Right atrium auricular region (tissue), 2 donors: Measurements from ENCODE around the gene WIPF3. TPM values are rescaled to one million over a fixed set of nuclear protein-coding genes. Genes with fewer than 3 reads are reported as not detected.
A peak's percentile ranks its signal among the peaks of the same experiment; 100 is the strongest.

Experiments used
- DNase-seq: peaks from one replicate; pipeline ENCODE4 v3.0.0-alpha.2; 2019; ENCODE audit warnings: low spot score
- H3K27ac ChIP-seq, 2 donors: fragments of 200-600 bp; sonication (generic); 1 replicate in 1 of 2; 2 replicates in 1 of 2; pipeline ENCODE4 v1.5.1; 2016 to 2019
- H3K27me3 ChIP-seq, 2 donors: fragments of 200-600 bp; sonication (generic); one replicate each; pipeline versions ENCODE4 v1.5.1 to v1.6.0; 2017 to 2019
- H3K36me3 ChIP-seq: fragments of 200-600 bp; sonication (generic); one replicate; pipeline ENCODE4 v1.5.1; 2016
- H3K4me1 ChIP-seq, 2 donors: fragments of 200-600 bp; sonication (generic); one replicate each; pipeline versions ENCODE4 v1.5.1 to v1.6.0; 2017 to 2019
- H3K4me3 ChIP-seq, 2 donors: fragments of 200-600 bp; sonication (generic); 1 replicate in 1 of 2; 2 replicates in 1 of 2; pipeline ENCODE4 v1.5.1; 2017 to 2019; ENCODE audit warnings: mild to moderate bottlenecking in 1 of 2, moderate library complexity in 1 of 2
- H3K9me3 ChIP-seq, 2 donors: fragments of 200-600 bp; sonication (generic); one replicate each; pipeline ENCODE4 v1.5.1; 2019
- total RNA-seq, 2 donors: library from RNA; depleted of rRNA; stranded (reverse); fragments of >200 nt; gene quantifications; one replicate each; pipeline ENCODE4 v1.1.0, GENCODE V29; 2016
- TF ChIP-seq, protein P1 (sequence below), 2 donors: fragments of 200-600 bp; sonication (generic); IDR thresholded peaks; one replicate each; pipeline ENCODE4 v1.5.1; 2019; ENCODE audit warnings: antibody characterized with exemption in 2 of 2

The WIPF3 gene
- total RNA-seq, 2 donors from 2014 or later: 1.3 to 2.9 TPM

DNA sequence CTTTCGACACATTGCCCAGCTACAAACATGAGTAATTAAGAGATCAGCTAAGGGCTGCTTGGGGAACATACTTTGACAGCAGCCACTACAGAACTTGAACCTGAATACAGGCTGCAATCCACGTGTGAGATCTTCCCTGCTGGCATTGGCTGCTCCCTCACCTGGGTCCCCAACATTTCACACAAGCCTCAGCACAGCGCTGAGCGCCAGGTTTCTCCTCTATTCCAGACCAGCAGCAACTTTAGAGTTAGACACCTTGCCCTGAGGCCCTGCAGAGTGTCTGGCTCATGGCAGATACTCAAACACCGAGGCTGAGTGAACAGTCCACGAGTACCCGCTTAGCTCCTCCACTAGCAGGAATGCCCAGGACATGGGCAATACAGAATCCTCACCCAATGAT is 1.3 kb upstream of the WIPF3 start:
- no peaks in the 10 kb centered on the region for H3K9me3 ChIP-seq
- H3K27ac ChIP-seq: no peak overlapping the region
- no peak for DNase-seq
- H3K4me1 ChIP-seq: peaks cover 0 to 13% of the 10 kb centered on the region in 2 donors
- TF ChIP-seq, protein P1, sequence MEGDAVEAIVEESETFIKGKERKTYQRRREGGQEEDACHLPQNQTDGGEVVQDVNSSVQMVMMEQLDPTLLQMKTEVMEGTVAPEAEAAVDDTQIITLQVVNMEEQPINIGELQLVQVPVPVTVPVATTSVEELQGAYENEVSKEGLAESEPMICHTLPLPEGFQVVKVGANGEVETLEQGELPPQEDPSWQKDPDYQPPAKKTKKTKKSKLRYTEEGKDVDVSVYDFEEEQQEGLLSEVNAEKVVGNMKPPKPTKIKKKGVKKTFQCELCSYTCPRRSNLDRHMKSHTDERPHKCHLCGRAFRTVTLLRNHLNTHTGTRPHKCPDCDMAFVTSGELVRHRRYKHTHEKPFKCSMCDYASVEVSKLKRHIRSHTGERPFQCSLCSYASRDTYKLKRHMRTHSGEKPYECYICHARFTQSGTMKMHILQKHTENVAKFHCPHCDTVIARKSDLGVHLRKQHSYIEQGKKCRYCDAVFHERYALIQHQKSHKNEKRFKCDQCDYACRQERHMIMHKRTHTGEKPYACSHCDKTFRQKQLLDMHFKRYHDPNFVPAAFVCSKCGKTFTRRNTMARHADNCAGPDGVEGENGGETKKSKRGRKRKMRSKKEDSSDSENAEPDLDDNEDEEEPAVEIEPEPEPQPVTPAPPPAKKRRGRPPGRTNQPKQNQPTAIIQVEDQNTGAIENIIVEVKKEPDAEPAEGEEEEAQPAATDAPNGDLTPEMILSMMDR (IDR thresholded peaks at IDR 0.05): no peak
- H3K27me3 ChIP-seq: no peaks in the 10 kb centered on the region
- no peak overlapping the region for H3K4me3 ChIP-seq
- H3K36me3 ChIP-seq: no peaks in the 10 kb centered on the region

DNA sequence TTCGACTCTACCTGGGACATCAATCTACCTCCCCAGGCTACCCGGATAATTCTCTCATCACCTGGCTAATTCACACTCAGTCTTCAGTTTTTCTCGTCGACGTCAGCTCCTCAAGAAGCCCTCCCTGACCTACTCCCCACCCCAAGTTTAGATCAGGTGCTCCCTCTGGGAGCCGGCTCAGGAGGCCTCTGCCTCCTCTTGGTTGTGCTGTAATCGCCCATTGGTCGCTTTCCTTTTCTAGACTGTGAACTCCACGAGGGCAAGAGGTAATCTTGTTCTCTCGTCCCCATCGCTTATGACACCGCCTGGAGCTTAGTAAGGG is 461 bp upstream of the WIPF3 start:
- TF ChIP-seq, protein P1 (IDR thresholded peaks at IDR 0.05): no peak
- H3K4me3 ChIP-seq: peak overlapping the region; percentile 46 to 67
- no peaks in the 10 kb centered on the region for H3K36me3 ChIP-seq
- H3K27me3 ChIP-seq: no peaks in the 10 kb centered on the region
- H3K4me1 ChIP-seq: peaks cover 0 to 13% of the 10 kb centered on the region in 2 donors
- no peaks in the 10 kb centered on the region for H3K9me3 ChIP-seq
- peak overlapping the region in 1 of 2 donors; percentile 44 for H3K27ac ChIP-seq
- DNase-seq: no peak

DNA sequence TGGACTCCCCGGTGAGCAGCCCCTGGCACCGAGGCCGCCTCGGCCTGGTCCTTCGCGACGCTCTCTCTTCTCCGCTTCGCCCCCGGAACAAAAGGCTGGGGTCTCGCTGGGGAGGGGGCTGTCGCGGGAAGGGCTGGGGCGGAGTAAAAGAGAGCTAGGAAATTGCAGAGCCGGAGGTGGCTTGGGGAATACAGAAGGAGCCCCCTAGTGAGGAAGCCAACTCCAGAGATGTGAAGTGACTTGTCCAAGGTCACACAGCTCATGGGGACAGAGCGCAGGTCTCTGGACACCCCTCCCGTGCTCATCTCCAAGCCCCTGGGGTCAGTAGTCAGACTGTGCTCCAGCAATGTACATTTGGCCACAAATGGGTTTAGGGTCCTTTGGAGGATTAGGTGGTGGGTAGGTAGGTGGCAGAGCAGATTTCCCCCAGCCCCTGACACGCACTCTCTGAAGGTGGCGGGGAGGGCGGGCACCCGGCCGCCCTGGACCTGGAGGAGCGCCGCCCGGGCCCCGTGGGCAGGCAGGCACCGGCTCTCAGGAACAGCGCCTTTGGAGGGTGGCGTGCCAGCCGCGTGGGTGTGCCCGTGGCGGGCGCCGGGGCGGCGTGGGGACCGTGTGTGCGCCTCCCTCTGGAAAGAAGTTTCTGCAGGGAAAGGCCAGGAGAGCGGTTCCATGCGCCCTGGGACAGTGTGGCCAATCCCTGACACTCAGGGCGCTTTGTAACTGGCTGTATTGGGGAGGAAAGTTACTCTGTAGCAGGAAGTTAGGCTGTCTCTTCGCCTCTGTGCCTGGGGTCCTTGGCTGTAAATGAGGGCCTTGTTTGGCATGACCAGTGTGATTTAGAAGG is 910 bp downstream of the WIPF3 start:
- TF ChIP-seq, protein P1 (IDR thresholded peaks at IDR 0.05): peak in 1 of 2 donors; percentile 46
- H3K27ac ChIP-seq: peak overlapping the region; percentile 44 to 48
- H3K27me3 ChIP-seq: no peaks in the 10 kb centered on the region

DNA sequence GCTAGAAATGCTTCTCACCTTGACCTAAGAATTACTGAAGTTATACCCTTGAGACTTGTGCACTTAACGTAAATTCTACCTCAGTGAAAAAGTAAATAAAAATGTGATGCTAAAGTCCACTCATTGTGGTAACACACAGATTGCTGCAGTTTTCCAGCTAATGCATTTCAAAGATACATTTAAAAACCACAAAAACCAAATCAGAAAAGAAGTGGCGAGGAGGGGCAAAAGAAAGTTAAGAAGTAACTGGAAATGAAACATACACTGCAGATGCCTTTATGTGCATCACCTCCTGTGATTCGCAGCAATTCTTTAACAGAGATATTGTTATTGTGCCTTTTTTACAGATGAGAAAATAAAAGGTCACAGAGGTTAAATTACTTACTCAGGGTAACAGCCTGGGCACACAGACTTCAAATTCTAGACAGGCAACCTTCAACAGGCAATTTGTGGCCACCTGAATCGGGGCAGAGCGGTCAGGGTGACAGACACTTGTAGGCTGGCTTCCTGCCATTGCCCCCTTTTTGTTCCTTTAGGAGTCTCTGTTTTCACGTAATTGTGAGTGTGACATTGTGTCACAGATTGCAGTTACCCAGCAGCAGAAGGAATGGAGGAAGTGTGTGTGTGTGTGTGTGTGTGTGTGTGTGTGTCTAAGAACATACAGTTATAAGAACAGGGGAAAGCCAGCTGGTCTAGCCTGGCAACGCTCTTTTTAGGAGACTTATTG is 1.9 kb downstream of the WIPF3 start:
- TF ChIP-seq, protein P1 (IDR thresholded peaks at IDR 0.05): no peak

More for the DNA sequence above, 910 bp downstream of the WIPF3 start:
- Histone ChIP-seq H3K9me3 (no peaks in the 10 kb centered on the region), H3K4me1 (peaks cover 0 to 13% of the 10 kb centered on the region in 2 donors), H3K36me3 (no peaks in the 10 kb centered on the region), H3K4me3 (peak overlapping the region; percentile 46 to 67)
- no peak for DNase-seq

DNA sequence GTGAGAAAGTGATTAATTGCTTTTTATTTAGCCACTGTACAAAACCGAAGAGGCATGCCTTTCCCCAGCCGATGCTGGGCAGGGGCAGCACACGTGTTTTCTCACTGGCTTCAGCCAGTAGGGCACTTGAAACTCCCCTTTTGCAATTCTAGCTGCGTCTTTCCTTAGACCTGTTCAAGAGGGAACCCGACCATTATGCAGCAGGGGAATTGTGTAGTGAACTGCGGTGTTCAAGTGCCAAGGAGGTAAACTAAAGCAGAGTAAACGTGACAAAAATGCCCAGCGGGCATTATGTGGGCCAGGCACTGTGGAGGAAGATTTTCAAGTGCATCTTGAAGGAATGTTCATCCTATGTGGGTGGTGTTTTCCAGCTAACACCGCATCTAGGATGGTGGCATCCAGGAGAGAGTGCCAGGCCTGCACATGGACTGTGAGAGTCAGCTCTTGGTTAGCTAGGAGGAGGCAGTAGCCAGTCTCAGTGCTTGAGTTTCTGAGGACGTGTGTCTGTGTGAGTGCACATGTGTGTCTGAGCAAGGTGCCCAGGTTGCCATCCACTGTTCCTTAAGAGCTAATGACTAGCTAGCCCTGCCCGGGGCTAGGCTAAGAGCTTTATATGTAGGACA is 3.3 kb downstream of the WIPF3 start:
- Histone ChIP-seq H3K4me3 (no peak overlapping the region), H3K27me3 (no peaks in the 10 kb centered on the region), H3K4me1 (peaks cover 0 to 13% of the 10 kb centered on the region in 2 donors), H3K27ac (no peak overlapping the region), H3K9me3 (no peaks in the 10 kb centered on the region), H3K36me3 (no peaks in the 10 kb centered on the region)
- TF ChIP-seq, protein P1 (IDR thresholded peaks at IDR 0.05): no peak
- no peak for DNase-seq

More for the DNA sequence above, 1.9 kb downstream of the WIPF3 start:
- H3K36me3 ChIP-seq: no peaks in the 10 kb centered on the region
- H3K27me3 ChIP-seq: no peaks in the 10 kb centered on the region
- no peak overlapping the region for H3K4me3 ChIP-seq
- peaks cover 0 to 13% of the 10 kb centered on the region in 2 donors for H3K4me1 ChIP-seq
- H3K9me3 ChIP-seq: no peaks in the 10 kb centered on the region
- no peak for DNase-seq
- H3K27ac ChIP-seq: no peak overlapping the region
